Stimulated activated CD4-positive, alpha-beta T cell treated with anti-CD3 and anti-CD28 coated beads, TNF-alpha, amount 100 ng/mL, for 48 hours (primary cell): ENCODE data around the gene MYH1.

Experiments
- DNase-seq, 3 donors: peaks; one replicate each; pipeline ENCODE4 v3.0.0-alpha.2; 2020; ENCODE audit warnings: low read depth in 3 of 3

MYH1 gene

DNA sequence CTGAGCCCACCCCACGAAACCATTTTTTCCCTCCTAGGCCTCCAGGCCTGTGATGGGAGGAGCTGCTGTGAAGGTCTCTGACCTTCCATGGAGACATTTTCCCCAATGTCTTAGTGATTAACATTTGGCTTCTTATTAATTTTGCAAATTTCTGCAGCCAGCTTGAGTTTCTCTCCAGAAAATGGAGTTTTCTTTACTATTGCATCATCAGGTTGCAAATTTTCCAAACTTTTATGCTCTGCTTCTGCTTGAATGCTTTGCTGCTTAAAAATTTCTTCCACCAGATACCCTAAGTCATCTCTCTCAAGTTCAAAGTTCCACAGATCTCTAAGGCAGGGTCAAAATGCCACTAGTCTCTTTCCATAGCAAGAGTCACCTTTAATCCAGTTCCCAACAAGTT, 36.1 kb downstream of the MYH1 start:
- DNase-seq, result no peak

DNA sequence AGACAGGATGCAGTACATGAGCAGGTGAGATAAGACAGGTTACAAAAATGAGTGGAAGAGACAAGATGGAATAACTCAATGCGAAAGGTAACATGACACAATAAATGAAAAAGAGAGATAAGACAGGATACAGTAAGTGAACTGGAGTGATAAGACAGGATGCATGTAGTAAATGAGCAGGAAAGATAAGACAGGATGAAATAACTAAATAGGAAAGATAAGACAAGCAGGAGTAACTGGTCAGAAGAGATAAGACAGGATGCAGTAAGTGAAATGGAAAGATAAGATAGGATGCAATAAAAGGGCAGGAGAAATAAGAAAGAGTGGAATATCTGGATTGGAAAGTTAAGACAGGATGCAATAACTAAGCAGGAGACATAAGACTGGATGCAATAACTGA, 40.6 kb downstream of the MYH1 start:
- DNase-seq, result no peak

DNA sequence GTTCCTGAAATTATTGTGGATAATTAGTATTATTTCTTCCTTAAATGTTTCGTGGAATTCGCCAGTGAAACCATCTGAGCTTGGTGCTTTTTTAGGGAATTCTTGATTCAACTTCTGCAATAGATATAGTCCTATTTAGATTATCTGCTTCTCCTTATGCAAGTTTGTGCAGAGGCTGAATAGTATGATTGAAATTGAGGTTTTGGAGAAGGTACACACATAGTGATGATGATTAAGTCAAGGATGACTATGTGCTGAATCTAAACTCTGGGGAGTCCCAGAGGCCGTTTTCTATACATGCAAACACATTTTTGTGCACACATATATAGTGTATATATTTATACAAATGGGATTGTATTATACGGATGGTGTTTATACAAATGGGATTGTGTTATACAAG, 43.8 kb downstream of the MYH1 start:
- DNase-seq, result no peak

DNA sequence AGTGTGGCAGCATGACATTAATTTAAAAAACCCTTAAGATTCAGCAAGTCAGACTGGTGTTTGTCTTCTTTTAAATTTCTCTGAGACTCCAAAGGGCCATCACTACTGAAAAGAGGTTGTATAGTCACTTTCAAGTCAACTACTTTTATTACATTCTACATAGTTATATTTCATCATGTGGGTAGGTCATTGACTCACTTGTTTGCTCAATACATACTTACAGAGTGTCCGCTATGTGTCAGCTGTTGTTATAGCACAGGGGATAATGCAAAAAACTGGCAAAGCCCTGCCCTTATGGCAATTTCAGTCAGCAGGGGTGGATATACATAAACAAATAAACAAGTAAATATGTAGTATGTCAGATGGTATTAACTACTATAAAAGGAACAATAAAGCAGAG, 46.5 kb downstream of the MYH1 start:
- DNase-seq, result no peak

DNA sequence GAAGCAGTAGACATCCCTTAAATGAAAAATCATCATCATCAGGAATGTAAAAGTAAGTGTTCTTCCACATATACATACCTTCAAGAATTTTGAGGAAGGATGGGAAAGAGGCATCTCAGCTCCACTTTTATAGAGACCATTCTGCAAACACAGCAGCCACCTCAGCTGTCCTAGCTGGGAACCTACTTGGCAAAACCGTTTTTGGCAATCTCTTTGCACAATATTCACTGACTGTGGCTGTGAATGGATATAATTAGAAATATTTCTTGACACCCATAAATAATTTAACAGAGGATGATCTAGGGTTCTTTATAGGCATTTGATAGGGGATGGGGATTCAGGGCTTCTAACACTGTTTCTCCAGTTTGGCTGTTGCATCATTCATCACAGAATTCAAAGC, 48.9 kb downstream of the MYH1 start, which contains the start of gene MYH4:
TSS of gene MYH4 (minus strand) at position 101 of the 400 bp plus-strand sequence. CDS start 2,814 bp downstream, outside the sequence.
- DNase-seq, result no peak

DNA sequence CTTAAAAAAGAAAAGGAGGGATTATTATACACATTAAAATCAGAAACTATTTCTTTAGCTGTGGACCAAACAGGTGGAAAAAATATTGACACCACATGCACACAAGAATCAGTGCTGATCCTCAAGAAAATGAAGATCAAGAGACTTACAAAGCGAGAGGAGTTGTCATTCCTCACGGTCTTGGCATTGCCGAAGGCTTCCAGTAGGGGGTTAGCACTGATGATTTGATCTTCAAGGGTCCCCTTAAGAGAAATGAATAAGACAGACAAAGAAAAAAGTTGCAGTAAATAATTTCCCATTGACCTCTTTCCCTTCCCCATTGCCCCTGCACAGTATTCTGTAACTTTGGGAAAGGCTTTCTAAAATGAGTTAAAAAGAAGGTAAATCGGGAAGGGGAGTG, 54.9 kb downstream of the MYH1 start:
- DNase-seq, result no peak

DNA sequence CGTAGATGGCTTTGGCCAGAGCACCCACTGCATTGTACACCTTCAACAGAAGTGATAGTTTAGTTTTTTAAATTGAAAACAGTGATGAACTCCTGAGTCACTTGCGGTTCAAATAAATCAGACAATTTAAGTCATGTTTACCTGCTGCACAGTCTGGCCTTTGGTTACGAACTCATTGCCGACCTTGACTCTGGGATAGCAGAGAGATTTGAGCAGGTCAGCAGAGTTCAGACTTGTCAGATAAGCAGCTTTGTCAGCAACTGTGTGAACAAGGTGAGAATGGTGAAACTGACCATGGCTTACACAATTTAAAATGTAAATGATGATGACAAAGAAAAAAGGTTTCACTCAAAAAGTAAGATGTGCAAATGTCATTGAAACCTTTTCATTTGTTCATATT, 58.3 kb downstream of the MYH1 start:
- no peak for DNase-seq

DNA sequence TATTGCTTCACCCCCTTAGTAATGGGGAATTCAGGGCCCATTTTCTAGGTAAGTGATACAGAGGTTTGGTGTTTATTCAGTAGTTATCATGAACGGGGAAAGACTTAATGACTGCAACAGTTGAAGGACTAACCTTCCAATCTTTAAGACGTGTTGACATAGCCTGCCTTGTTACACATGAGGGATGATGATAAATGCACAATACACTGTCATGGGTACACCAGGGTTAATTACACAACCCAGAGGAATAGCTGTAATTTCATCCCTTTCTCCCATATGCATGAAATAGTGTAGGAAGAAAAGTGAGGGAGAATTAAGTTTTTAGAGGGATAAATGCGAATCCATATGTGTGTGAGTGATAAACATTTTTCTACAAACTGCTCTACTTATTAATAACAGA, 59.6 kb downstream of the MYH1 start:
- no peak for DNase-seq

DNA sequence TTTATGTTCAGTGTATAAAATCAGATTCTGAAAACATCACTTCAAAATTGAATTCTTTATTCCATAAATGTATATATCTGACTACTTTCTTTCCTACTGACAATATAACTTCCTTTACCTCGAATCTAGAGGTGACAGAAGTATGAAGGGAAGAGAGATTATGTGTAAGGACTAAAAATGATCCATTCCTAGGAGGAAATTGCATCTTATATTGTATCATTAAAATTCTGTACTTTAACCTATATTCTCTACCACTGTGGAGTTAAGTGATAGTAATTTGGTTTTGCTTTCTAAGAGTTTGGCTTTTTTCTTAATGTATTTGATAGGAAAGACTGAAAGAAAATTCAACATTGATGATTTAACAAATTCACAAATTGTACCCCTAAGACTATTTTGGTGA, 60.4 kb downstream of the MYH1 start:
- no peak for DNase-seq

DNA sequence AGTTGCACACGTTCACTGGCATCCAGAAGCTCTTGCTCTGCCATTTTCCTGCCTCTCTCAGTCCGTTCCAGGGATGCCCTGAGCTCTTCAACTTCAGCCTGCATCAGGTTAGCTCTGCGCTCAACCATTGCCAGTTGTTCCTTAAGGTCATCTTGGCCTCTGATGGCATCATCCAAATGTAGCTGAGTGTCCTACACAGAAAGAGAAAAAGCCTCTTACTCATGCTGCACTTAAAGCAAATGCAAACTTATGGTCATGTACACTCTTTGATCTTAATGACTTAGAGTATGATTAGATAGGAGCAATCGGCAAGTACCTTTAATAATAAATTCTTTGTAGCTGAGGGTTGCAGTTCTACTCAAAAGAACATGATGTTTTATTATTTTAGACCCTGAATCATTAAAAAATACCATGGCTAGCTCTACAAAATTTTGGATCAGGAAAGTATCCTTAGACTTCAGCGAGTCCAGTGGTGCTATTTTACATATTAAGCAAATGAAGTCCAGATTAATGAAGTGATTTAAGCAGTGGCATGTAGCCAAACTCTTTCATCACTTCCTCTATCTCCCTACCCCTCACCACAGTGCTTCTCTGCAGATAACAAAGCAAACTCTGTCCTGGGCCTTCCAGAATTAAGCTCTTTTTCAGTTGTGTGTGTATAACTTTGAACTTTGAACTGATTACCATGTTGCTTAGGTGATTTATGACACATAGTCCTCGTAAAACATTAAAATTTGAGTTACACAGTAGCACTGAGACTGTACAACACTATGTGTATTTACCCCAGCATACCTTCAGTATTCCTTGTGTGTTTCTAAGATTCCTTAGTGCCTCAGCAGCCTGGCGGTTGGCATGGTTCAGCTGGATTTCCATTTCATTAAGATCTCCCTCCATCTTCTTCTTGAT, 71.1 kb downstream of the MYH1 start:
- no peak for DNase-seq
